GM10266 (cell line): ENCODE measurements around the gene GSX1.
"Not testable (repeated sequence)": the region's sequence is repeated elsewhere in the genome, so short reads cannot be mapped to it uniquely, and the experiment has no call there.

ENCODE experiments used
- DNase-seq: peaks from one replicate; pipeline ENCODE4 v3.0.0; 2012; ENCODE audit errors: extremely low spot score
- TF ChIP-seq, protein P1 (sequence below): IDR thresholded peaks from 2 replicates; pipeline ENCODE4 v1.5.1; 2012; ENCODE audit warnings: mild to moderate bottlenecking, low read depth; ENCODE audit not compliant: control insufficient read depth, insufficient read depth; ENCODE audit errors: missing control alignments

Gene GSX1

DNA sequence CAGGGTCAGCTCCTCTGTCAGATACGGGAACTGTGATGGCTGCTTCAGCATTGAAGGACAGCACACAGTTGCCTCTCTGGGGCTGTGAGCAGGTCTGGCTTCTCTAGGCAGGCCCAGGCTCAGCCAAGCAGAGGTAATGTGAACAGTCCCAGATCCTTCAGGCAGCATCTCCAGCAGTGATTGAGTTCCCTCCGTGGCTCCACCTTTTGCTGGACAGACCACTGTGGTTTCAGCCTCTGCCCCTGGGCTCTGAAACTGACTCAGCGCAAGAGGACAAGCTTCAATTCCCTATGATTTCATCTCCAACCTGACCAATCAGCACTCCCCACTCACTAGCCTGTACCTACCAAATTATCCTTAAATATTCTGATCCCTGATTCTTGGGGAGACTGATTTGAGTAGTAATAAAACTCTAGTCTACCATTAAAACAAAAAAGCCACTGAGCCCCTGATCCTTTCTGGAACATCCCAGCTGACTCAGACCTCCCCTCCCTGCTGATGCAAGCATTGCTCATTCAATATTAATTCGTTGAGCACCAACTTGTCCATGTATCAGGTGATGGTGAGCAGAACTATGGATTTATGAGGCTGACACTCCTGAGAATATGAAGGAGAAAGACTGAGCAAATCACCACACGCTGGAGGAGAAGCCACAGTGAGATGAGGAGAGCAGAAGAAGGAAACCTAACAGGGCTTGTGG is 16.7 kb downstream of the GSX1 start:
- DNase-seq: no peak
- TF ChIP-seq, protein P1, sequence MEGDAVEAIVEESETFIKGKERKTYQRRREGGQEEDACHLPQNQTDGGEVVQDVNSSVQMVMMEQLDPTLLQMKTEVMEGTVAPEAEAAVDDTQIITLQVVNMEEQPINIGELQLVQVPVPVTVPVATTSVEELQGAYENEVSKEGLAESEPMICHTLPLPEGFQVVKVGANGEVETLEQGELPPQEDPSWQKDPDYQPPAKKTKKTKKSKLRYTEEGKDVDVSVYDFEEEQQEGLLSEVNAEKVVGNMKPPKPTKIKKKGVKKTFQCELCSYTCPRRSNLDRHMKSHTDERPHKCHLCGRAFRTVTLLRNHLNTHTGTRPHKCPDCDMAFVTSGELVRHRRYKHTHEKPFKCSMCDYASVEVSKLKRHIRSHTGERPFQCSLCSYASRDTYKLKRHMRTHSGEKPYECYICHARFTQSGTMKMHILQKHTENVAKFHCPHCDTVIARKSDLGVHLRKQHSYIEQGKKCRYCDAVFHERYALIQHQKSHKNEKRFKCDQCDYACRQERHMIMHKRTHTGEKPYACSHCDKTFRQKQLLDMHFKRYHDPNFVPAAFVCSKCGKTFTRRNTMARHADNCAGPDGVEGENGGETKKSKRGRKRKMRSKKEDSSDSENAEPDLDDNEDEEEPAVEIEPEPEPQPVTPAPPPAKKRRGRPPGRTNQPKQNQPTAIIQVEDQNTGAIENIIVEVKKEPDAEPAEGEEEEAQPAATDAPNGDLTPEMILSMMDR: no peak

DNA sequence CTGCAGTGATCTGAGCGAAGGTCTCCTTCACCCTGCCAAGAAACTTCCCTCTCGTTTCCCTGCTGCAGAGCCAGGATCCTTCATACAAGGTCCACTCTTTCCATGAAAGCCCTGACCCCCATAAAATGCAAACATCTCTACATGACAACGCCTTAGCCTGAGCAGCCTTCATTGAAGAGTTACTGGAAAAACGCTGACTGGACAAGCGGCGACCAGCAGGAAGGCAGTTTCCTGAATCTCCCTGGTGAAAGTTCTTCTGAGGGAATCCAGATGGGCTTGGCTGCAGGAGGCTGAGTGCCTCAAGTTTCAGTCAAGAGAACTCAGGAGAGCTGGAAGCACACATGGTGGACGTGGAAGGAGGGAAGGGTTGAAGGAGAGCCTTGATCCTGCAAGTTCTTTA is 17.7 kb downstream of the GSX1 start:
- DNase-seq: no peak
- TF ChIP-seq, protein P1: no peak

DNA sequence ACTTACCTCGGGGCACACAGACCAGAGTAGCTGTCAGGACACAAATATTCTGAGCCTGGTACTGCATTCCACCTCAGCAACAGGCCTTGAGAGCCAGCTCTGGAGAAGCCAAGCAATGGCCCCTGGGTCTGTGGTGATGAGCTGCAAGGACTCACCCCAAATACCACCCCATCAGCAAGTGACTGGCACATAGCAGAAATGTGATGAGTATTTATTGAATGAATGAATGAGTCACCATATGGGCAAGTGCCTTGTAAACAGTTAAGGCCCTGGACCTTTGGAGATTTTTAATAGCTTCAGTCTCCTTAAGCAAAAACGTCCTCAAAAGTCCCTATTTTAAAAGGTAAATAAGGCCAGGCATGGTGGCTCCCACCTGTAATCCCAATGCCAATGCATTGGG is 18.2 kb downstream of the GSX1 start:
- TF ChIP-seq, protein P1: no peak
- DNase-seq: no peak

DNA sequence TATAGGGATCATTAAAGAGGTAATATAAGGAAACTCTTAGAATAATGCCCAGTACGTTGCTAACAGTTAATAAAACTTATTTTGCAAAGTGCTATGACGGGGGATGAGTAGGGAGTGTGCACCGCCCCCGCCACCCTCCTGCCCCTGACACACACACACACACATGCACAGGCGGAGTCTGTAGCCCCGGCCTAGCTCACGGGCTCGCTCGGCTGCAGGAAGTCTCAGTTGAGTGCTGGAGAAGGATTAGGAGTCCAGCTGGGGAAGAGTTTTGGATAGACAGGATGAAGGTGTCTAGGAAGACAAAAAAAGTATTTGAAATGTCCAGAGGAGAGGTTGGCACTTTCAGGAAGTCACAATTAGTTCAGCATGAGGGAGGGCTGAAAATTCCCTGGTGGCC is 21.5 kb downstream of the GSX1 start:
- DNase-seq: no peak
- TF ChIP-seq, protein P1: no peak

DNA sequence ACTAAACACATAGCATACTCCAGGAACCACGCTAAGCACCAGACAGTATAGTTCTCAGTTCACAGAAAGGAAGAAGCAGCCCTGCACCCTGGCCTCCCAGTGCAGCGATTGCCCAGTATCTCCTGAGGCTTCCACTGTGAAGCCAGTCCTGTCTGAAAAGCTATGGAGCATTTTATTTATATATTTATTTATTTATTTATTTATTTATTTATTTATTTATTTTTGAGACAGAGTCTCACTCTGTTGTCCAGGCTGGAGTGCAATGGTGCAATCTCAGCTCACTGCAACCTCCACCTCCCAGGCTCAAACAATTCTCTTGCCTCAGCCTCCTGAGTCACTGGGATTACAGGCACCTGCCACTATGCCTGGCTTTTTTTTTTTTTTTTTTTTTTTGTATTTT is 25.5 kb downstream of the GSX1 start:
- DNase-seq: not testable (repeated sequence)

DNA sequence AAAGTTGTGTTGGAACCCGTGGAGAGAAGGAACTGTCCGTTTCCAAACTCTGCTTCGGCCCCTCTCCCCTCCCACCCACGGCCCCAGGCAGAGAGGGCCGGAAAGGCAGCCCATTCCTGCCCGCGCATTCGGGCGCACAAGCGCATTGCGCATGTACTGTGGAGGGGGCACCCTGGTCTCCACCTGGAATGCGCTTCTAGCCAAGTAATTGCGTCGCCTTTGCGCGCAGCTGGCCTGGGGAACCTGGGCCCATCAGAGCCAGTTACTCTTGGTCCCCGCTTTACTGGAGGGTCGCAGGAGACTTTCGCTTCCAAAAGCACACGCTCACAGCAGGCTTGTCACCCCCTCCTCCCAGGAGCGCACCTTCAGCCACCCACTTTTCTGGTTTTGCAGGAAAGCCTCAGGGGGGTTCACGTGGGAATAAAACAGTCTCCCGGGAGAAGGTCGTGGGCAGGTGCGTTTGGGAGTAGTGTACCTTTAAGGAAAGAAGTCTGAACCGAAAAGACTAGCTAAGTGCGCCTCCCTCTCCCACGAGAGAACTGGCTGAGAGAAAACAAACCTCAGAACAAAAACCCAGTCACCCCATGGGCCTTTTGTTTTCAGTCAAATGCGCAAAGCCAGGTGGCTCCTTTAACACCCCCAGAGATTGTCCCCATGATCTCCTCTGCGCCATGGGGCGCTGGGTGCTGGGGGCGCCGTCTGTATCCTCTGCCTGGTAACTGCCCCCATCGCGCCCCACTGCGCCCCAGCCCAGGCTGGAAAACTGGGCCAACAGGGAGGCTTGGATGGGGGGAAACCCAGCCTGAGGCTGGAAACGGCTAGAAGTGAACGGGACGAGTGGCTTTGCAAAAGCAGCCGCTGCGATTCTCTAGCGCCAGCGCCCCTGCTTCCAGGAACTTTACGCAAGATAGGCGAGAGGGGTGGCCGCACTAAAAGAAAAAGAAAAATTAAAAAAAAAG is 28.5 kb downstream of the GSX1 start:
- TF ChIP-seq, protein P1: no peak
- DNase-seq: no peak

DNA sequence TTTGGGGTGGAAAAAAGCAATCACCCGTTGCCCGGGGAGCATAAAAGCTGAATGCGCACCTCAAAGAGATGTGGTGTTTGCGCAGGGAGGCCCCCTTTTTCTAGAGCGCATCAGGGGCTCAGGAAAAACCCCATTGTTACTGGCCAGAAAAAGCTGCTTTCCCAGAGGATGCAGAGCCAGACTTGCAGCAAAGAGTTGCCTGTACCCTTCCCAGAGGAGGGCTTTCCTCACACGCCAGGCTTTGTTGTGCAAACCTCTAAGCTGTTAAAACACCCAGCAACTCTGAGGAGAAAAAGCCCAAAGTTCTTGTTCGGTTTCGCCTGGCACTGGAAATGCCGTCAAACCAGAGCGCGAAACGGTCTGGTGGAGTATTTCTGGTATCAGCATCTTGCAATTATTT is 29.3 kb downstream of the GSX1 start:
- TF ChIP-seq, protein P1: no peak
- no peak for DNase-seq
